HCT116 (cell line): ENCODE measurements around the gene HECW1.

ENCODE experiments used
- ATF3 ChIP-seq: IDR thresholded peaks from 2 replicates; pipeline ENCODE4 v1.6.1; 2012
- CTCF ChIP-seq, 3 experiments: fragments of 200-600 bp in 1 of 3; sonication (generic) in 1 of 3; IDR thresholded peaks in 2 of 3; conservative IDR thresholded peaks in 1 of 3; 2 replicates each; pipeline ENCODE4 v1.5.1; 2012 to 2017; ENCODE audit warnings: low read depth in 2 of 3, low read length in 2 of 3, antibody characterized with exemption in 1 of 3, borderline replicate concordance in 1 of 3, control low read depth in 1 of 3, mild to moderate bottlenecking in 1 of 3, mixed read lengths in 1 of 3, mixed run types in 1 of 3, moderate library complexity in 1 of 3; ENCODE audit not compliant: insufficient read depth in 1 of 3
- EZH2phosphoT487 ChIP-seq: fragments of 200-600 bp; IDR thresholded peaks from 2 replicates; pipeline ENCODE4 v1.6.1; 2018; ENCODE audit warnings: antibody characterized with exemption, borderline replicate concordance
- POLR2A ChIP-seq: IDR thresholded peaks from 2 replicates; pipeline ENCODE4 v1.7.0; 2011; ENCODE audit warnings: borderline replicate concordance; ENCODE audit not compliant: insufficient read depth, insufficient read length; ENCODE audit errors: extremely low read depth
- REST ChIP-seq: IDR thresholded peaks from 2 replicates; pipeline ENCODE4 v1.6.1; 2012; ENCODE audit warnings: low read depth
- SIN3A ChIP-seq: IDR thresholded peaks from 2 replicates; pipeline ENCODE4 v1.6.1; 2012; ENCODE audit warnings: low read depth
- SP1 ChIP-seq: IDR thresholded peaks from 2 replicates; pipeline ENCODE4 v1.6.1; 2012; ENCODE audit warnings: low read depth
- TCF7L2 ChIP-seq: IDR thresholded peaks from 2 replicates; pipeline ENCODE4 v1.7.0; 2011; ENCODE audit warnings: borderline replicate concordance, inconsistent platforms; ENCODE audit not compliant: insufficient read depth, insufficient read length; ENCODE audit errors: extremely low read depth

- TF ChIP-seq REST: no peak
- no peak for TF ChIP-seq POLR2A
- TF ChIP-seq CTCF (IDR thresholded peaks at IDR 0.05 in 2 of 3, conservative IDR thresholded peaks at IDR 0.05 in 1 of 3; ENCODE audit: borderline replicate concordance in 1 of 3, insufficient read depth in 1 of 3, low read depth in 2 of 3, low read length in 2 of 3): no peak
- TF ChIP-seq SP1: no peak
- TF ChIP-seq EZH2phosphoT487: no peak
- TF ChIP-seq SIN3A: no peak
- no peak for TF ChIP-seq TCF7L2
- no peak for TF ChIP-seq ATF3
These were observed 195.1 kb downstream of the HECW1 start for GRCh38 chr7:43307522-43307921.
